Measurements from ENCODE around the gene KRTAP13-1.

GRCh38 chr21:30434033-30434631 is 38.3 kb downstream of the KRTAP13-1 start:
- TF ChIP-seq, protein P1, sequence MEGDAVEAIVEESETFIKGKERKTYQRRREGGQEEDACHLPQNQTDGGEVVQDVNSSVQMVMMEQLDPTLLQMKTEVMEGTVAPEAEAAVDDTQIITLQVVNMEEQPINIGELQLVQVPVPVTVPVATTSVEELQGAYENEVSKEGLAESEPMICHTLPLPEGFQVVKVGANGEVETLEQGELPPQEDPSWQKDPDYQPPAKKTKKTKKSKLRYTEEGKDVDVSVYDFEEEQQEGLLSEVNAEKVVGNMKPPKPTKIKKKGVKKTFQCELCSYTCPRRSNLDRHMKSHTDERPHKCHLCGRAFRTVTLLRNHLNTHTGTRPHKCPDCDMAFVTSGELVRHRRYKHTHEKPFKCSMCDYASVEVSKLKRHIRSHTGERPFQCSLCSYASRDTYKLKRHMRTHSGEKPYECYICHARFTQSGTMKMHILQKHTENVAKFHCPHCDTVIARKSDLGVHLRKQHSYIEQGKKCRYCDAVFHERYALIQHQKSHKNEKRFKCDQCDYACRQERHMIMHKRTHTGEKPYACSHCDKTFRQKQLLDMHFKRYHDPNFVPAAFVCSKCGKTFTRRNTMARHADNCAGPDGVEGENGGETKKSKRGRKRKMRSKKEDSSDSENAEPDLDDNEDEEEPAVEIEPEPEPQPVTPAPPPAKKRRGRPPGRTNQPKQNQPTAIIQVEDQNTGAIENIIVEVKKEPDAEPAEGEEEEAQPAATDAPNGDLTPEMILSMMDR (IDR thresholded peaks at IDR 0.05; ENCODE audit: low read depth, low read length, poor library complexity, severe bottlenecking): peak; percentile 73
- no peak for TF ChIP-seq EZH2phosphoT487 (IDR thresholded peaks at IDR 0.05; ENCODE audit: borderline replicate concordance, low read length)

Measured in DOHH2 (cell line).